HL-60 (cell line): ENCODE results near the gene RYR2.

Experiments used
- DNase-seq, 2 experiments: peaks; one replicate each; pipeline ENCODE4 v3.0.0-alpha.2; 2010 to 2020; ENCODE audit warnings: low read depth in 1 of 2, low spot score in 1 of 2
- H3K27ac ChIP-seq: fragments of 250-450 bp; sonication (Bioruptor Pico); replicated peaks from 2 replicates; pipeline ENCODE4 v1.5.1; 2020; ENCODE audit warnings: mild to moderate bottlenecking, moderate library complexity
- H3K27me3 ChIP-seq: fragments of 250-450 bp; sonication (Bioruptor Pico); 2 replicates; pipeline ENCODE4 v1.5.1; 2021; ENCODE audit warnings: mild to moderate bottlenecking, moderate library complexity; ENCODE audit not compliant: insufficient read depth, poor library complexity, severe bottlenecking
- H3K4me3 ChIP-seq: replicated peaks from 2 replicates; pipeline ENCODE4 v1.5.1; 2011; ENCODE audit warnings: mild to moderate bottlenecking, control low read depth, low read length; ENCODE audit not compliant: insufficient read depth
- CTCF ChIP-seq: IDR thresholded peaks from one replicate; pipeline ENCODE4 v1.5.1; 2011; ENCODE audit warnings: low read length, control low read depth, inconsistent platforms; ENCODE audit not compliant: insufficient read depth
- GABPA ChIP-seq: IDR thresholded peaks from 2 replicates; pipeline ENCODE4 v1.6.1; 2012; ENCODE audit warnings: low read depth
- POLR2AphosphoS5 ChIP-seq: IDR thresholded peaks from 2 replicates; pipeline ENCODE4 v1.6.1; 2012; ENCODE audit warnings: low read depth
- REST ChIP-seq: IDR thresholded peaks from 2 replicates; pipeline ENCODE4 v1.6.1; 2012; ENCODE audit warnings: low read depth; ENCODE audit not compliant: insufficient replicate concordance
- SPI1 ChIP-seq: IDR thresholded peaks from 2 replicates; pipeline ENCODE4 v1.6.1; 2012; ENCODE audit warnings: low read depth, mild to moderate bottlenecking, borderline replicate concordance

Gene RYR2

GRCh38 chr1:237197470-237198425 lies 155.8 kb downstream of the RYR2 start:
- no peak overlapping the region for H3K27ac ChIP-seq
- H3K27me3 ChIP-seq: no peaks in the 10 kb centered on the region
- no peak for TF ChIP-seq REST
- TF ChIP-seq CTCF: no peak
- no peak for TF ChIP-seq POLR2AphosphoS5
- no peak for TF ChIP-seq GABPA
- no peak for TF ChIP-seq SPI1
- DNase-seq: no peak
- H3K4me3 ChIP-seq: no peak overlapping the region

- no peak overlapping the region for H3K27ac ChIP-seq
- no peaks in the 10 kb centered on the region for H3K27me3 ChIP-seq
- no peak overlapping the region for H3K4me3 ChIP-seq
- no peak for DNase-seq
- TF ChIP-seq GABPA: no peak
- TF ChIP-seq CTCF: no peak
- TF ChIP-seq REST: no peak
- no peak for TF ChIP-seq SPI1
- no peak for TF ChIP-seq POLR2AphosphoS5
Measured at GRCh38 chr1:237199026-237199425, 157.0 kb downstream of the RYR2 start.

- DNase-seq: no peak
- H3K4me3 ChIP-seq: no peak overlapping the region
- no peaks in the 10 kb centered on the region for H3K27me3 ChIP-seq
- no peak overlapping the region for H3K27ac ChIP-seq
- TF ChIP-seq GABPA (no peak), REST (no peak), SPI1 (no peak), POLR2AphosphoS5 (no peak), CTCF (no peak)
Measured at GRCh38 chr1:237201155-237201554, 159.2 kb downstream of the RYR2 start.
